ENCODE results near the gene PRPS2. TPM values are rescaled to one million over a fixed set of nuclear protein-coding genes. Genes with fewer than 3 reads are reported as not detected.

Gene PRPS2
- total RNA-seq, 1 donor from 2014 or later, result 51.7 TPM

DNA sequence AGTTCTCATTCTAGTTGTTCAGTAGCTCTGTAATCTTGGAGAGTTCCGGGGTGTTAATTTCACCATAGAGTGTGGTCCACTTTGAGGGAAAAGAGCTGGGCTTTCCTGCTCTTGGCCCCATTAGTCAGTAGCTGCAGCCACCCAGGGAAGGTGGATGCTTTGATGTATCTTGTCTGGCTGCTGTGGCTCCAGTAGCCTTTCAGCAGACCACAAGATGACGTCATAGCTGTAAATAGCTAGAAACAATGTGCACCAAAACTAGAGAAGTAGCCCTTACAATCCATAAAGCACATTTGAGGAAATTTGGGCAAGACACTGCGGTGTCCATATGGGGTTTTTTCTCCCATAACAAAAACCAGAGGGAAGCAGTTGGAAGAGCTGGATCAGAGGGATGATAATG, 32.9 kb upstream of the PRPS2 start:
- TF ChIP-seq, protein P1, sequence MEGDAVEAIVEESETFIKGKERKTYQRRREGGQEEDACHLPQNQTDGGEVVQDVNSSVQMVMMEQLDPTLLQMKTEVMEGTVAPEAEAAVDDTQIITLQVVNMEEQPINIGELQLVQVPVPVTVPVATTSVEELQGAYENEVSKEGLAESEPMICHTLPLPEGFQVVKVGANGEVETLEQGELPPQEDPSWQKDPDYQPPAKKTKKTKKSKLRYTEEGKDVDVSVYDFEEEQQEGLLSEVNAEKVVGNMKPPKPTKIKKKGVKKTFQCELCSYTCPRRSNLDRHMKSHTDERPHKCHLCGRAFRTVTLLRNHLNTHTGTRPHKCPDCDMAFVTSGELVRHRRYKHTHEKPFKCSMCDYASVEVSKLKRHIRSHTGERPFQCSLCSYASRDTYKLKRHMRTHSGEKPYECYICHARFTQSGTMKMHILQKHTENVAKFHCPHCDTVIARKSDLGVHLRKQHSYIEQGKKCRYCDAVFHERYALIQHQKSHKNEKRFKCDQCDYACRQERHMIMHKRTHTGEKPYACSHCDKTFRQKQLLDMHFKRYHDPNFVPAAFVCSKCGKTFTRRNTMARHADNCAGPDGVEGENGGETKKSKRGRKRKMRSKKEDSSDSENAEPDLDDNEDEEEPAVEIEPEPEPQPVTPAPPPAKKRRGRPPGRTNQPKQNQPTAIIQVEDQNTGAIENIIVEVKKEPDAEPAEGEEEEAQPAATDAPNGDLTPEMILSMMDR (conservative IDR thresholded peaks at IDR 0.05), result no peak
- Mint-ChIP-seq H3K36me3 (no peaks in the 10 kb centered on the region), H3K4me1 (ENCODE audit: unreplicated experiment) (no peaks in the 10 kb centered on the region), H3K4me3 (no peak overlapping the region), H3K27me3 (peaks cover 2% of the 10 kb centered on the region), H3K9me3 (peaks cover 3% of the 10 kb centered on the region), H3K27ac (no peak overlapping the region)
- DNase-seq (ENCODE audit: extremely low spot score, unreplicated experiment), result no peak

DNA sequence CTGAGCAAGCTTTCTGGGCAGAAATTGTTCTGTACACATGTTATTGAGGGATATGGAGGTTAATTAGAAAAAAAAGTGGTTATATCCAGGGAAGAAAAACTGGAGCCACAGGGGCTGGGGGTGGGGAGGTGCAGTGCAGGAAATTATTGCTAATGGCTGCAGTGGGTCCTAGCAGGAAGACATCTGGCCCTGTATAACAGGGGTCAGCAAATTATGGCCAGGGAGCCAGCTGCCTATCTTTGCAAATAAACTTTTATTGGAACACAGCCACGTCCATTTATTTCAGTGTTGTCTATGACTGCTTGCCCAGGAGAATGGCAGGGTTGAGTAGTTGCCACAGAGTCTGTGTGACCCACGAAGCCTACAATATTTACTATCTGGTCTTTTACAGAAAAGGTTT, 23.4 kb upstream of the PRPS2 start:
- DNase-seq (ENCODE audit: extremely low spot score, unreplicated experiment), result no peak
- Mint-ChIP-seq H3K9me3 (no peaks in the 10 kb centered on the region), H3K4me1 (ENCODE audit: unreplicated experiment) (no peaks in the 10 kb centered on the region), H3K27ac (no peak overlapping the region), H3K4me3 (no peak overlapping the region), H3K36me3 (no peaks in the 10 kb centered on the region), H3K27me3 (peaks cover 20% of the 10 kb centered on the region)
- TF ChIP-seq, protein P1 (conservative IDR thresholded peaks at IDR 0.05), result no peak

GRCh38 chrX:12768491-12768890, 22.7 kb upstream of the PRPS2 start:
- no peak for DNase-seq (ENCODE audit: extremely low spot score, unreplicated experiment)
- Mint-ChIP-seq H3K36me3 (no peaks in the 10 kb centered on the region), H3K4me1 (ENCODE audit: unreplicated experiment) (no peaks in the 10 kb centered on the region), H3K9me3 (no peaks in the 10 kb centered on the region), H3K27ac (no peak overlapping the region), H3K27me3 (peaks cover 20% of the 10 kb centered on the region), H3K4me3 (no peak overlapping the region)
- TF ChIP-seq, protein P1 (conservative IDR thresholded peaks at IDR 0.05), result no peak

- TF ChIP-seq, protein P1 (conservative IDR thresholded peaks at IDR 0.05), result peak; percentile 79
- H3K27me3 Mint-ChIP-seq, result peaks cover 20% of the 10 kb centered on the region
- H3K27ac Mint-ChIP-seq, result no peak overlapping the region
- H3K4me3 Mint-ChIP-seq, result no peak overlapping the region
- H3K4me1 Mint-ChIP-seq (ENCODE audit: unreplicated experiment), result no peaks in the 10 kb centered on the region
- no peaks in the 10 kb centered on the region for H3K36me3 Mint-ChIP-seq
- H3K9me3 Mint-ChIP-seq, result no peaks in the 10 kb centered on the region
- DNase-seq (ENCODE audit: extremely low spot score, unreplicated experiment), result no peak
Measured at GRCh38 chrX:12770440-12770839, 20.8 kb upstream of the PRPS2 start.

DNA sequence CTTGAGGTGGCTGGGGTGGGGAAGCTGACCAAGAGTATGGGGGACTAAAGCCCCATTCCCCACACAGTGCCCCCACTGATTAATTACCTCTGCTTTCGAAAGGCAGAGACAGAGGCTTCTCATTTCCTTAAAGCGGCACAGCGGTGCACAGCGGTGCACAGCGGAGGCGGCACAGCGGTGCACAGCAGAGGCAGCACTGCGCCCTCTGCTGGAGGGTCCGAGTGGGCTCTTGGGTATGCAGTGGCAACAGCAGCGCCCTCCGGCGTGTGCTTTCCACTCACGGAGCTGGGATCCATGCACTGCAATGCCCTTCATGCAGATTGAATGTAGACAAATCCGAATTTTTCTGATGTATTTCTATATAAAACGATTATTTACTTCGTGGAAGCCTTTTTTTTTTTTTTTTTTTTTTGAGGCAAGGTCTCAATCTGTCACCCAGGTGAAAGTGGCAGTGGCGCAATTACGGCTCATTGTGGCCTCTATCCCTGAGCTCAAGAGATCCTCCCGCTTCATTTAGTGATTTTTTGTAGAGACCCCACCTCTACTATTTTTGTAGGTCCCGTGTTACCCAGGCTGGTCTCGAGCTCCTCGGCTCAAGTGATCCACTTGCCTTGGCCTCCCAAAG, 19.7 kb upstream of the PRPS2 start:
- no peak overlapping the region for H3K27ac Mint-ChIP-seq

More for the DNA sequence above, 19.7 kb upstream of the PRPS2 start:
- peaks cover 20% of the 10 kb centered on the region for H3K27me3 Mint-ChIP-seq
- no peak overlapping the region for H3K4me3 Mint-ChIP-seq
- TF ChIP-seq, protein P1 (conservative IDR thresholded peaks at IDR 0.05), result peak; percentile 78
- no peaks in the 10 kb centered on the region for H3K9me3 Mint-ChIP-seq
- no peaks in the 10 kb centered on the region for H3K4me1 Mint-ChIP-seq (ENCODE audit: unreplicated experiment)
- H3K36me3 Mint-ChIP-seq, result no peaks in the 10 kb centered on the region
- no peak for DNase-seq (ENCODE audit: extremely low spot score, unreplicated experiment)

Data from type B pancreatic cell (in vitro differentiated cells).